ENCODE results near the gene KIAA0408.
"Not testable (repeated sequence)": the region's sequence is repeated elsewhere in the genome, so short reads cannot be mapped to it uniquely, and the experiment has no call there.

Gene KIAA0408

GRCh38 chr6:127462376-127462775, 3.2 kb upstream of the KIAA0408 start:
- no peak for DNase-seq

DNA sequence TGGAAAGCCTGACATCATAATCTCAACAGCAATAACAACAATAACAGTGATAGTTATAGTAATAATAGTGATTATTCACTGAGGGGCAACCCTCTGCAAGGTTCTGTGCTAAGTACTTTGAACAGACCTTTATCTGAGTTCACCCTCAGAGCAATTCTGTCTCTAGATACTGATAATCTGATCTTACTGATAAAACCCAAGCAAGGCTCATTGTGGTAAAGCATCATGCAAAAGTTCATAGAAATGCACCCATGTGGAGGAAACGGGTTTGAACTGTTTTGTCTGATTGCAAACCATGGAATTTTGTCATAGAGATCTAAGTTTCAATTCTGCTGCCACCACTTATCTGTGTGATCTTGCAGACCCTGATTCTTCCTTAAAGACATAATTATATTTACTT, 1.3 kb upstream of the KIAA0408 start:
- DNase-seq = no peak

DNA sequence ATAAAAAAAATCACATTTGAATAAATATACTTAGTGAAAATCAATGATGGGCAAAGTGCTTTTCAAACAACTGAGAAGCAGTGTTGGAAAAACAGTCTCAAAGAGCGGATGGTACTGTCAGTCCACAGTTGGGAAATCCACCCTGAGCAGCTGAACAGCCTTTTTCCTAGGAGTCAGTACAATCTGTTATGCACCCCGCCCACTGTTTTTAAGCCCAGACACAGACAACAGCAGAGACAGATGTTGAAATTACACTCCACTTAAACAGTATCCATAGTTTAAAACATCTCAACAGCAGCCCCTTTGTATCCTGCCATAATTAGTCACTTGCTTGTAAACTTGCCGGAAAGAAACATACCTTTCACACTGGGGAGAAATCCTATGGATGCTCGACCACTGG, 372 bp downstream of the KIAA0408 start:
- DNase-seq = peak; percentile 57

DNA sequence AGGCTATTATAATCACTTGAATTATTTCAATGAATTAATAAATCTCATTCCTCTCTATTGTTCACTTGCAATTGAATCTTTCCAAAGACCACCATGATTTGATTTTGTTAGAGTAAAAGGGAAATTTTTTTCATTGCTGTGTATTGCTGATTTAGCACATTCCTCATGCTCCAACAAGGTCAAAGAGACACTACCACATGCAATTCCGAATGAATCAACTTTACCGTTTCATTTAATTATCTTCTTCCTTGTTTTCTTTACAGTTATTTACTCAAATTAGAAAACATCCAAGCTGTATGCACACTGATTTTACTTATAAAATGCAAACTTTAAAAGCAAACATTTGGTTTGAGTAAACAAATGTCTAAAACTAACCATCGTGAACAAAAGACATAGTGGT, 967 bp downstream of the KIAA0408 start:
- DNase-seq = no peak

DNA sequence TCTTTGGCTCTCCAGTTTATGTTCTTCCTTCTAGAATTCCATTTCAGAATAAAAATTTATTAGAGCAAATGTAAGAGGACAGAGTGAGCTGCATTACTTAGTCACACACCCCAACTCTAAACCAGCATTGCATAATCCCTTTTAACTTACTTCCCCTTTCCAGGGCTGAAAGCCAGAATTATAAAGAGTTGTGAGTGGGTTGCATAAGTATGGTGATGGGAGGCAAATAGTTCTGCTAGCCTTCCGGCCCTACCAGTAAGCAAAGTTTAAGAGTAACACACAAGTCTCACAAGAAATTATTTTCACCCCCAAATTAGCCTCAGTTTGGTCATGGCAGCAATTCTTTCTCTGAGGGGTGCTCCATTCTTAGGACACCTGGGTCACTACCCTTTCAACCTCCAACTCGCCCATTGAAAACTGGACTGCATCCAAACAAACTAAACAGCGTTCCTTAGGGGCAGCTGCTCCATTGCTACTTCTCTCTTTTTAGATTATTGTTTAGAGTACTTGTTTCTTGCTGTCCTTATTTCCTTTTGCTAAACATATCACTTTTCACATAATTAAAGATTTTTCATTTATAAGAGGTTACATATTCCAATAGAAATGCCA, 1.6 kb downstream of the KIAA0408 start:
- peak; percentile 95 for DNase-seq

DNA sequence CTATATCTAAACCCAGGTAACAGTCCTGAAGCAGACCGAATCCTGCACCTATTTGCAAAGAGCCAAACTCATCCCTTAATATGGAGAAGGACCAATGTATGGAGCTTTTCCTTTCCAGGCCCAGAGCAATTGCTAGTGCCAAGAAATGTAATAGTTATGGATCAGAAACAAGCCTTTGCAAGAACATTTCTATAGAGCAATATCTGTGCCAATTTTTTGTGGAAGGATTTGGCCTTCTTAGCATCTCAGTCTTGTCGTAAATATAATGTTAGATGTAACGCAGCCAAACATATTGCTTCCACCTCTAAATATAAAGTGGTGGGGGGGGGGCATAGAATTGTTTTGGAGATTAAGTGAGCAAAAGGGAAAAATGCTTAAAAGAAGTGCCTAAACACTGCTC, 2.7 kb downstream of the KIAA0408 start:
- DNase-seq = no peak

DNA sequence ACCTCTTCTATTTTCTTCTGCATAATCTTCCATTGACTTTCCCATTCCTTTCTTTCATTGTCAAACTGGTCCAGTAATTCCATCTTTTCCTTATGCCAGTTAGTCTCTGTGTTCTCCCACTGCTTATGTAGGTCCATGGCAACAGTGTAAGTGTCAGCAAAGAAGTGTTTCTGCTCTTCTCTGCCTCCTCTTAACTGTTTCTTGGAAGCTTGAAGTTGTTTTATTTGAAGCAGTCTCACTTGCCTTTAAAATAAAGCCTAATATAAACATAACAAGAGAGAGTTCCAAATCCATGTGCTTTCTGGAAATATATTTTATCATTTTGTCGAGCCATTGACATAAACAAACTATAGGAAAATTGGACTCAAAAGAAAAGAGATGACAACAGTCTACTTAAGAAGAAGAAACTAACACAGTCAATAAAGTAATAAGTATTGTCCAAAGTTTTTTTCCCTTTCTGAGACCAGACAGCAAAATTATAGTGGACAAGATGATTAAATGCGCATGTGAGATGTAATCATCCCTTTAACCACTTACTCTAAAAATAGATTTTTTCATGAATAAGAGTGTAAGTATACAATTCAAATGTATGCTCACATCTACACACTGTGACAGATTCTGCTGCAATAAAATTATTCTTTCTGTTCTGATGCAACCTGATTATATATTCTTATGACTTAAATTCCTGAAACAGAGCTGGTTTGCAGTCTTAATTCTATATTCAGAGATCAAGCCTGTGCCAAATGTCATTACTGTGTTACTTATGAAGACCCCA, 5.2 kb downstream of the KIAA0408 start:
- no peak for DNase-seq

DNA sequence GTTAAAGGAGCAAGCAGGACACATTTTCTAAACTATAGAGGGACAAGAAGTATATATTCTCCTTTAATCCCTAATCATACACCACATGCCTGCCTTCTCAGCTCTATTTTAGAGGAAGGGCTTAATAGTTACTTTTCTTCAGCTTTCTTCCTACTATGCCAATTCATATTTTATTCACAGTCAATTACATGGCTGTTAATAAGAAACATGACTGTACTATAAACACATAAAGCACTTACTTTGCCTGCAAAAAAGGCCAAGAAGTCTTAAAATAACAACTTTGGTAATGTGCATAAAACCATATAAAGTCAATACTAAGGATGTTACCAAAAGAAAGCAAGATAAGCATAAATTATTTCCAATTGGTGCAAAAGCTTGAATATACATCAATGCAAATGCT, 6.4 kb downstream of the KIAA0408 start:
- no peak for DNase-seq

- DNase-seq = no peak
Observed at GRCh38 chr6:127451388-127451787, 7.8 kb downstream of the KIAA0408 start.

DNA sequence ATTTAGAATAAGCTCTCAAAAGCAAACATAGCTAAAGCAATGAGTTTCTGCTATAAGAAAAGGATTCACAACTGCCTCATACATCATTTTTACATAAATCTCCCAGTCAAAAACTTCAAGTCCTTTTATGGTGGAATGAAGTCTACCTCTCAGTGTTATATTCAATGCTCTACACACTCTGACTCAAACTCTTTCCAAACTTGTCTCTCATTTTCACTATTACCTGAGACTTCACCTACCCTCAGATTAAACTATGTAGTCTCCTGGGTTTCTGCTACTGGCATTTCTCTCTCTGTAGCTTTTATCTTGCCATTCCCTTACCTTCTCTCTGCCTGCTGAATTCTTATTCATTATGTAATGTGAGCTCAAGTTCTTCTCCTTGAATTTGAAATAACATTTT, 11.4 kb downstream of the KIAA0408 start:
- no peak for DNase-seq

DNA sequence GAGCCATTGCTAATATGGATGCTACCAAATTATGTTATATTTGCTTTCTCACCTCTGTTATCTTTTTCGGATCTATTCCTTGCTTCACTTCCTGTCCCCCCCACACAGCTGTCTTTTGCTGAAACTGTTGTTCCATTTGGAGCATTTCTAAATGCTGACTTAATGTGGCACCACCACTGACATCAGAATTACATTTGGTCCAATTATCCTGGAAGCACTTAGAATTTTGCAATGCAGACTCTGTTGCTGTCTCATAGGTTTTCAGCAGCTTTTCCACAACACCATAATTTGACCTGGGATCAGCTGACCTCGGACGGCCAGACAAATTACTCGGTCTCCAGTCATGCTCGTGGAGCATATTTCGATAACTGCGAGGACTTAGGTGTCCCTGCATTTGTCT, 12.8 kb downstream of the KIAA0408 start:
- DNase-seq = peak; percentile 18

- DNase-seq = no peak
Observed at GRCh38 chr6:127441881-127442280, 17.3 kb downstream of the KIAA0408 start.

GRCh38 chr6:127439718-127440117, 19.5 kb downstream of the KIAA0408 start:
- no peak for DNase-seq

- no peak for DNase-seq
Observed at GRCh38 chr6:127436578-127437110, 22.5 kb downstream of the KIAA0408 start.

- DNase-seq = no peak
Observed at GRCh38 chr6:127435626-127436220, 23.5 kb downstream of the KIAA0408 start.

- DNase-seq = peak; percentile 38
Observed at GRCh38 chr6:127434651-127435050, 24.5 kb downstream of the KIAA0408 start.

DNA sequence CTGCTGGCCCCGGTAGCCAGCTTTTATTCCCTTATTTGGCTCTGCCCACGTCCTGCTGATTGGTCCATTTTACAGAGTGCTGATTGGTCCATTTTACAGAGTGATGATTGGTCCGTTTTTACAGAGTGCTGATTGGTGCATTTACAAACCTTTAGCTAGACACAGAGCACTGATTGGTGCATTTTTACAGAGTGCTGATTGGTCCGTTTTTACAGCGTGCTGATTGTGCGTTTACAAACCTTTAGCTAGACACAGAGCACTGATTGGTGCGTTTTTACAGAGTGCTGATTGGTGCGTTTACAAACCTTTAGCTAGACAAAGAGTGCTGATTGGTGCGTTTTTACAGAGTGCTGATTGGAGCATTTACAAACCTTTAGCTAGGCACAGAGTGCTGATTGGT, 30.6 kb downstream of the KIAA0408 start:
- DNase-seq = not testable (repeated sequence)

DNA sequence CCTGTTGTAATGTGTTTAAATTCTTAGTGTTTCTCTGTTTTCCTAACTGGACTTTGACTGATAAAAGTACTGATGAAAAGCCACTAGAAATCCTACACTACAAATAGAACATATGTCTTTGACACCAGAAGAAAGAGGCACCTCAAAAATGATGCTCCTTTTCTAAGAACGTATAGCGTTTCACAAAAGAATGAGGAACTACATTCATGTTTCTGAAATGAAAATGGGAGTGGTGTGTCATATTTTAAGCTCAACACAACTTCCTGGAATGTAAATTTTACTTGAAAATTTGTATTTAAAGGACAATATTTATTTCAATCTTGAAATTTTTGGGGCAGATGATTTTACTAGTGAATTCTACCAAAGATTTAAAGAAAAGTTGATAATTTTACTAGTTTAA, 35.3 kb downstream of the KIAA0408 start:
- DNase-seq = peak; percentile 59

DNA sequence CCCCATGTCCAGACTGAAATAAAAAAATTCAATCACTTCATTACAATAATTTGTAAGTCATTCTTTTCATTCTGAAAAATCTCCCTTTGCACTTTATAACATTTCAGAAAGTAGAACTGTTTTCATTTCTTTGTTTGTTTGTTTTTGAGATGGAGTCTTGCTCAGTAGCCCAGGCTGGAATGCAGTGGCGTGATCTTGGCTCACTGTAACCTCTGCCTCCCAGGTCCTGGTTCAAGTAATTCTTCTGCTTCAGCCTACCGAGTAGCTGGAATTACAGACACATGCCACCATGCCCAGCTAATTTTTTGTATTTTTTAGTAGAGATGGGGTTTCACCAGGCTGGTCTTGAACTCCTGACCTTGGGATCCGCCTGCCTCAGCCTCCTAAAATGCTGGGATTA, 38.0 kb downstream of the KIAA0408 start:
- DNase-seq = not testable (repeated sequence)

DNA sequence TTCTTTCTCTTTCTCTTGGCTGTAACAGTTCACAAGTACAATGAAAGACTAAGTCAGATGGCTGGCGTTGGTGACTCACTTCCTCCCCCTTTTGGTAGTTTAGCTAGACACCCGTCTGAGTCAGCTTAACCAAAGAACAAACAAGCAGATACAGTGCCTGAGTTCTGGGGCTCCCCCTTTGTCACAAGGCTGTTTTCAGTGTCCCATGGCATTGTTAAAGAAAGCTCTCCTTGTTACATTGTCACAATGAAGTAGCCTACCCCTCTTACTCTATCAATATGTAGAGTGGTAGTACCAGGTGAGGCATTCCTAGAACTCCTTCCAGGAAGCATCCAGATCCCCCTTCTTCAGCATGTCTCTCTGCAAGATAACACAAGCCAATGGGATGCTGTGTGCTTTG, 38.6 kb downstream of the KIAA0408 start:
- peak; percentile 98 for DNase-seq

GRCh38 chr6:127415096-127415495, 44.1 kb downstream of the KIAA0408 start:
- DNase-seq = no peak

- DNase-seq = not testable (repeated sequence)
Observed at GRCh38 chr6:127413123-127413522, 46.1 kb downstream of the KIAA0408 start.

DNA sequence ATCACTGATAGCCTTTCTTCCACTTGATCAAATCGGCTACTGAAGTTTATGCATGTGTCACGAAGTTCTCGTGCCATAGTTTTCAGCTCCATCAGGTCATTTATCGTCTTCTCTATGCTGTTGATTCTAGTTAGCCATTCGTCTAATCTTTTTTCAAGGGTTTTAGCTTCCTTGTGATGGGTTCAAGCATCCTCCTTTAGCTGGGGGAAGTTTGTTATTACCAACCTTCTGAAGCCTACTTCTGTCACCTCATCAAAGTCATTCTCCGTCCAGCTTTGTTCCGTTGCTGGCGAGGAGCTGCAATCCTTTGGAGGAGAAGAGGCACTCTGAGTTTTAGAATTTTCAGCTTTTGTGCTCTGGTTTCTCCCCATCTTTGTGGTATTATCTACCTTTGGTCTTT, 47.2 kb downstream of the KIAA0408 start:
- not testable (repeated sequence) for DNase-seq
